Pancreas (tissue), 10 donors: Measurements from ENCODE around the gene HOXA2. TPM values are rescaled to one million over a fixed set of nuclear protein-coding genes. Genes with fewer than 3 reads are reported as not detected.

Experiments used
- ATAC-seq, 4 donors: fragments of 200-7000 bp; cut with Tn5 transposase; one replicate each; pipeline versions ENCODE4 v1.8.0 to v1.9.1; 2020; ENCODE audit warnings: mild to moderate bottlenecking in 4 of 4, moderate library complexity in 4 of 4
- DNase-seq, 6 donors: peaks; one replicate each; pipeline ENCODE4 v3.0.0-alpha.2; 2020
- FAIRE-seq: peaks from 2 replicates; lab custom pipeline; 2012; peaks lifted over from hg19 to GRCh38; lab: Jason Lieb, UNC
- H3K27ac ChIP-seq, 4 donors: fragments of 200-600 bp; sonication (generic); 1 replicate in 3 of 4; 2 replicates in 1 of 4; pipeline versions ENCODE4 v1.5.0 to v1.8.0; 2020
- H3K27me3 ChIP-seq, 4 donors: fragments of 200-600 bp; one replicate each; pipeline ENCODE4 v1.8.0; 2021
- H3K36me3 ChIP-seq, 3 donors: fragments of 200-600 bp; sonication (generic) in 1 of 3; one replicate each; pipeline versions ENCODE4 v1.5.0 to v1.8.0; 2020 to 2021
- H3K4me1 ChIP-seq, 3 donors: fragments of 200-600 bp; one replicate each; pipeline ENCODE4 v1.8.0; 2021
- H3K4me3 ChIP-seq, 4 donors: fragments of 200-600 bp; sonication (generic) in 2 of 4; one replicate each; pipeline versions ENCODE4 v1.5.0 to v1.8.0; 2020 to 2021
- H3K9me3 ChIP-seq, 4 donors: fragments of 200-600 bp; one replicate each; pipeline ENCODE4 v1.8.0; 2021
- WGBS, 2 donors: extraction: QIAGEN DNeasy Blood & Tissue Kit; methylation state at CpG; one replicate each; pipeline ENCODE4 v1.1.7; 2013; 5-methylcytosine and 5-hydroxymethylcytosine counted together
- intact Hi-C, 3 donors: fragments of 100-400 bp; cut with DNase I; formaldehyde crosslinking; loops; one replicate each; pipeline versions ENCODE4 v1.11.1 to v1.14.2; 2022
- polyA plus RNA-seq, 2 donors: library from polyadenylated mRNA; stranded (reverse); fragments of 200-250 nt; gene quantifications; one replicate each; pipeline ENCODE4 v1.2.3, GENCODE V29; 2013
- total RNA-seq, 6 donors: library from RNA; stranded (reverse); fragmentation: NEBNext Ultra II Directional in 4 of 6; extraction: Animal tissue kit (Norgen Biotek cat#: 25700) in 4 of 6; gene quantifications; one replicate each; pipeline versions ENCODE4 v1.2.1 to v1.2.4, GENCODE V29; 2021 to 2023
- TF ChIP-seq, protein P1 (sequence below), 4 donors: fragments of 200-600 bp; sonication (generic) in 3 of 4; IDR thresholded peaks; one replicate each; pipeline versions ENCODE4 v1.5.0 to v1.8.0; 2021; ENCODE audit warnings: antibody characterized with exemption in 4 of 4
- donor health status: healthy with polysubstance abuse.
- donor health status: DM: no; HTN: no; CAD: no; lungs with moderate emphysema.
- donor health status: DM: no; HTN: no; CAD: no.
- donor health status: control.
- donor health status: control.
- donor health status: Bipolar disorder and iron deficiency.
- donor health status: DM: yes; HTN: yes; CAD: no.
- donor health status: DM: no; HTN: no; CAD: no.
- donor health status: DM: no; HTN: no; CAD: no.
- donor health status: DM: yes; HTN: yes; CAD: no.

Gene HOXA2
- total and polyA plus RNA-seq, 8 donors = 0.09 to 0.53 (median 0.27) TPM; not detected in 1

DNA sequence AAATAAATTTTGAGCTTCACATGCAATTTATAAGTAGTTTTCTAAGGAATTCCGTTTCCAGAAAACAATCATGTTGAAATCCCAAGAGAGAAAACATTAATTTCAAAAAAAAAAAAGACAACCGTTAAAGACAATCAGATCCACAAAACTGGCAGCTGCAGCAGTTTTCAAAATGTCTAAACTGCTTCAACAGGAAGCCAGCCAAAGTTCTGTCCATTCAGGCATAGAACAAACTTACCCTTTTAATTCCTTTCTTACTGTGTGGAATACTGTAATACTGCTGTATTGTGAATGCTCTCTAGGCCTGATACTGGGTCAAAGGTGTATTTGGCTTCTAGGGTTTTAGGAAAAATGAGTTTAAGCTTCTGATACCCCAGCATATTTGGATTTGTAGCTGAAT lies 38.3 kb downstream of the HOXA2 start:
- H3K4me1 ChIP-seq = no peaks in the 10 kb centered on the region
- no peaks in the 10 kb centered on the region for H3K9me3 ChIP-seq
- H3K36me3 ChIP-seq = no peaks in the 10 kb centered on the region
- no peaks in the 10 kb centered on the region for H3K27me3 ChIP-seq
- FAIRE-seq (no peak), ATAC-seq (no peak), DNase-seq (no peak)
- 23 to 36% methylated on average over 2 of the region's 2 CpGs for WGBS, 2 donors
- intact Hi-C loops = no loop called here
- H3K4me3 ChIP-seq = no peak overlapping the region
- no peak overlapping the region for H3K27ac ChIP-seq
- TF ChIP-seq, protein P1, sequence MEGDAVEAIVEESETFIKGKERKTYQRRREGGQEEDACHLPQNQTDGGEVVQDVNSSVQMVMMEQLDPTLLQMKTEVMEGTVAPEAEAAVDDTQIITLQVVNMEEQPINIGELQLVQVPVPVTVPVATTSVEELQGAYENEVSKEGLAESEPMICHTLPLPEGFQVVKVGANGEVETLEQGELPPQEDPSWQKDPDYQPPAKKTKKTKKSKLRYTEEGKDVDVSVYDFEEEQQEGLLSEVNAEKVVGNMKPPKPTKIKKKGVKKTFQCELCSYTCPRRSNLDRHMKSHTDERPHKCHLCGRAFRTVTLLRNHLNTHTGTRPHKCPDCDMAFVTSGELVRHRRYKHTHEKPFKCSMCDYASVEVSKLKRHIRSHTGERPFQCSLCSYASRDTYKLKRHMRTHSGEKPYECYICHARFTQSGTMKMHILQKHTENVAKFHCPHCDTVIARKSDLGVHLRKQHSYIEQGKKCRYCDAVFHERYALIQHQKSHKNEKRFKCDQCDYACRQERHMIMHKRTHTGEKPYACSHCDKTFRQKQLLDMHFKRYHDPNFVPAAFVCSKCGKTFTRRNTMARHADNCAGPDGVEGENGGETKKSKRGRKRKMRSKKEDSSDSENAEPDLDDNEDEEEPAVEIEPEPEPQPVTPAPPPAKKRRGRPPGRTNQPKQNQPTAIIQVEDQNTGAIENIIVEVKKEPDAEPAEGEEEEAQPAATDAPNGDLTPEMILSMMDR (IDR thresholded peaks at IDR 0.05) = no peak

DNA sequence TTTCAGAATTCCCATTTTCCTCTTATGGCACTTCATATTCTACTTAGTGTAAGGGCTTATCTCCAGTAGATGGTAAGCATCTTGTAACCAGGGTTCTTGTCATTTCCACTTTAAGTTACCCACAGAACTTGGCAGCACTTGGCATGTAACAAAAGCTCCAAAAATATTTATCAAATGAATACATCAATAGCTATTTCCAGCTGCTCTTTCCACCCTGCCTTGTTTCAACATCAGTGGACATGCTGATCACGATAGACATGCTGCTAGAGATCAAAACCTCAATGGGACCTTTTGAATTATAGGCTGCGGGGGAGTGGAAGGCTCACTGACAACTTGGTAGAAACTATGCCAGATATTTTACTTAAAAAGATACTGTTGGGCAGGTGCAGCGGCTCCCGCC lies 39.5 kb downstream of the HOXA2 start:
- TF ChIP-seq, protein P1 (IDR thresholded peaks at IDR 0.05) = no peak
- intact Hi-C loops = no loop called here
- Histone ChIP-seq H3K4me3 (no peak overlapping the region), H3K27ac (no peak overlapping the region), H3K4me1 (no peaks in the 10 kb centered on the region), H3K9me3 (no peaks in the 10 kb centered on the region), H3K36me3 (no peaks in the 10 kb centered on the region), H3K27me3 (no peaks in the 10 kb centered on the region)
- ATAC-seq = no peak
- DNase-seq = no peak
- FAIRE-seq = no peak
- 81 to 85% methylated on average over 4 of the region's 4 CpGs for WGBS, 2 donors

DNA sequence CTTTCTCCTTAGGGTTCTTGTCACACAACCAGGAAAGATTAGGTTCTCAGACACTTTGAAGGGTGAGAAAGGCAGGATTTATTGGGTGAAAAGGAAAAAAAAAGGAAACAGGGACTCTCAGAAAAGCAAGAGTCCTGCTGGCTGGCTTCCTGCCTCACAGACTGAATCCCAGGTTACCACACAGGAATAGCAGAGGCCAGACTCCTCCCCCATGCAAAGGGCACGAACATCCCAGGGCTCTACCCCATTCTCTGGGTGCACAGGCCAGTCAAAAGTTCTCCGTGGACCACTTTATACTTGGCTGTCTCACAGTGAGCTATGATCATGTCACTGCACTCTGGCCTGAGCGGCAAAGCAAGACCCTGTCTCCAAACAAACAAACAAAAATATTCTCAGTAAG lies 49.3 kb downstream of the HOXA2 start:
- Histone ChIP-seq H3K4me1 (no peaks in the 10 kb centered on the region), H3K27me3 (peaks cover 0 to 6% (median 0%) of the 10 kb centered on the region in 4 donors), H3K36me3 (no peaks in the 10 kb centered on the region), H3K27ac (no peak overlapping the region), H3K4me3 (no peak overlapping the region), H3K9me3 (no peaks in the 10 kb centered on the region)
- no peak for FAIRE-seq
- no peak for DNase-seq
- ATAC-seq = no peak
- WGBS, 2 donors = 44 to 54% methylated on average over 3 of the region's 3 CpGs
- TF ChIP-seq, protein P1 (IDR thresholded peaks at IDR 0.05) = no peak
- intact Hi-C loops = no loop called here

DNA sequence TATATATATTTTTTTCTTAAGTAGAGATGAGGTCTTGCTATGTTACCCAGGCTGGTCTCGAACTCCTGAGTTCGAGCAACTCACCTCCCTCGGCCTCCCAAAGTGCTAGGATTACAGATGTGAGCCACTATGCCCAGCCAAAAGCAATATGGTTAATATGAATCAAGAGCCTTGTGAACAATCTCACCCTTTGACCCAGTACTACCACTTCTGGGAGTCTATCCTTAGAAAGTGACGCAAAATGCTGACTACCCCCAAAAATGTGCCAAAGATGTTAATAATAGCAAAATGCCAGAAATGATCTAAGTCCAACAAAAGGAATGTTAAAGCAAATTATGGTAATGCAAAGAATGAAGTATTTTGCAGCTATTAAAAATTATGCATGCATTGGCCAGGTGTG lies 51.0 kb downstream of the HOXA2 start:
- Histone ChIP-seq H3K9me3 (no peaks in the 10 kb centered on the region), H3K27me3 (peaks cover 0 to under 1% (median 0%) of the 10 kb centered on the region in 4 donors), H3K4me3 (no peak overlapping the region), H3K36me3 (no peaks in the 10 kb centered on the region), H3K27ac (no peak overlapping the region), H3K4me1 (no peaks in the 10 kb centered on the region)
- intact Hi-C loops = no loop called here
- DNase-seq = no peak
- WGBS, 2 donors = 72 to 87% methylated on average over 4 of the region's 4 CpGs
- no peak for FAIRE-seq
- ATAC-seq = no peak
- TF ChIP-seq, protein P1 (IDR thresholded peaks at IDR 0.05) = no peak

Other genes with a start within 250 kb of the HOXA2 start
- gene SKAP2, start 238.1 kb downstream of the HOXA2 start, total RNA-seq = 10 to 100 TPM in 1 of 6 donors, 1 to 10 TPM in 5; 3.7 to 16.3 (median 5.6) TPM
- 1 to 10 TPM; 2.9 to 3.0 TPM for gene SKAP2, start 238.1 kb downstream of the HOXA2 start, polyA plus RNA-seq
- under 1 TPM in 2 of 6 donors, not detected in 4; 0.12 to 0.16 TPM for gene HOXA1, start 6.7 kb downstream of the HOXA2 start, total RNA-seq
- gene HOXA1, start 6.7 kb downstream of the HOXA2 start, polyA plus RNA-seq = under 1 TPM in 1 of 2 donors, not detected in 1; 0.05 TPM
- under 1 TPM; 0.19 to 0.98 (median 0.25) TPM for gene HOXA4, start 28.1 kb upstream of the HOXA2 start, total RNA-seq
- 1 to 10 TPM; 1.9 to 2.4 TPM for gene HOXA4, start 28.1 kb upstream of the HOXA2 start, polyA plus RNA-seq
- gene HOXA5, start 41.0 kb upstream of the HOXA2 start, total RNA-seq = 1 to 10 TPM in 1 of 6 donors, under 1 TPM in 4, not detected in 1; 0.24 to 1.4 (median 0.76) TPM
- 1 to 10 TPM in 1 of 2 donors, under 1 TPM in 1; 0.95 to 1.2 TPM for gene HOXA5, start 41.0 kb upstream of the HOXA2 start, polyA plus RNA-seq
- gene HOXA6, start 45.1 kb upstream of the HOXA2 start, total RNA-seq = under 1 TPM in 1 of 6 donors, not detected in 5; 0.34 TPM
- gene HOXA6, start 45.1 kb upstream of the HOXA2 start, polyA plus RNA-seq = under 1 TPM in 1 of 2 donors, not detected in 1; 0.12 TPM
- gene HOXA3, start 49.9 kb upstream of the HOXA2 start, total RNA-seq = 1 to 10 TPM in 1 of 6 donors, under 1 TPM in 4, not detected in 1; 0.13 to 1.9 (median 0.43) TPM
- gene HOXA3, start 49.9 kb upstream of the HOXA2 start, polyA plus RNA-seq = under 1 TPM; 0.38 to 0.56 TPM
- gene HOXA7, start 54.0 kb upstream of the HOXA2 start, total RNA-seq = under 1 TPM in 3 of 6 donors, not detected in 3; 0.06 to 0.19 (median 0.17) TPM
- under 1 TPM; 0.15 to 0.49 TPM for gene HOXA7, start 54.0 kb upstream of the HOXA2 start, polyA plus RNA-seq
- gene HOXA9, start 62.9 kb upstream of the HOXA2 start, total RNA-seq = under 1 TPM in 1 of 6 donors, not detected in 5; 0.13 TPM
- under 1 TPM in 1 of 2 donors, not detected in 1; 0.09 TPM for gene HOXA9, start 62.9 kb upstream of the HOXA2 start, polyA plus RNA-seq
- under 1 TPM in 4 of 6 donors, not detected in 2; 0.09 to 0.18 (median 0.14) TPM for gene HOXA10, start 71.6 kb upstream of the HOXA2 start, total RNA-seq
- gene HOXA10, start 71.6 kb upstream of the HOXA2 start, polyA plus RNA-seq = not detected
- gene HOXA11, start 82.5 kb upstream of the HOXA2 start, total RNA-seq = not detected
- not detected for gene HOXA11, start 82.5 kb upstream of the HOXA2 start, polyA plus RNA-seq
- gene HOXA13, start 97.4 kb upstream of the HOXA2 start, total RNA-seq = under 1 TPM in 1 of 6 donors, not detected in 5; 0.03 TPM
- not detected for gene HOXA13, start 97.4 kb upstream of the HOXA2 start, polyA plus RNA-seq
- gene EVX1, start 140.1 kb upstream of the HOXA2 start, total RNA-seq = not detected
- gene EVX1, start 140.1 kb upstream of the HOXA2 start, polyA plus RNA-seq = under 1 TPM in 1 of 2 donors, not detected in 1; 0.05 TPM